ENCODE measurements around the gene AGPS.
"Not testable (repeated sequence)": the region's sequence is repeated elsewhere in the genome, so short reads cannot be mapped to it uniquely, and the experiment has no call there.

Gene AGPS

DNA sequence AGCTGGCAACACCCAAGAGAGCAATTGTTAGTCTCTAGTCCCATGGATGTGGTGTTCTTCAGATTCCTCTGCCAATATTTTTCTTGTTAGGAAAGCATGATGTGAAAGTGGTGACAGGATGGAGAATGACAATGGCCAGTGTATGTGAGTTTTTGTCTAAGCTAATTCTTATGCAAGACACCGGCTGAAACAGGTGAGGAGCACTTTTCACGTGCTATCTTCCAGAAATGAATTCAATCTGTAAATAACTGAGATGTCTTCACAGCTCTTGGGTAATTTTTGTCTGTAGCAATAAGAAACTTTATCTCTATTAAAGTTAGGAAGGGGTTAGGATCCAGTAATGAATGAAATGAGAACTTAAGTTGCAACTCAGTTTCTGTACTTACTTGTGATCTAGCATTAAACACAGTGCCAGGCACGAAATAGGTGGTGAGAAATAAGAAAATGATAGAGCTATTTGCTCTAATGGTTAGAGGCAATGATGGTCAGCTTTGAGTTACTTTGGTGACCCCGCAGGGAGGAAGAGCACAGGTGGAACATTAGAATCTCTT is 676 bp upstream of the AGPS start:
- no peak for DNase-seq

DNA sequence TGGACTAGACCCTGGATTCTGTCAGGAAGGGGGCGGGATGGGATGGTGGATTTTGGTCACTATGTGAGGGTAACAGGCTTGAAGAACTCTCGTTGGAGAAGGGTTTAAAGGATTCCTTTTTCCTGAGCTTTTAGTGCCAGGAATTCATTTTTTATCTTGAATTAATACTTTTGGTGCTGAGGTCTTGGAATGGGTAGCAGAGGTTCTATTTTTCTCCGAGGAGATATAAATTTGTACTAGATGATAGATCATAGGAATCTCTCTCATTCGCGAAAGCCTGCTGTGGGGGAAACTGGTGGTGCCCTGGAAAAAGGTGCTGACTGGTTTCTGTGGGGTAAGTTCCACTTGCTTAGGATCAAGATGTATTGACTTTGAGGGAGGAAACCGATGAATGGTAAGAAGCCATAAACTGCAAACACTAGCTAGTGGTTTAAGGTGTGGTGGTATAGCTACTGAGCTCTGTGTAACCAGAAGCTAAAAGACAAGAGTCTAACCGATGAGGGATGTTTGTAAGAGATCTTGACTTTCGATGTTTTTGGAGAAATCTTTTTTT is 706 bp downstream of the AGPS start:
- no peak for DNase-seq

- no peak for DNase-seq
Observed at GRCh38 chr2:177393824-177394593, 1.4 kb downstream of the AGPS start.

GRCh38 chr2:177394594-177394973 is 2.0 kb downstream of the AGPS start:
- DNase-seq: no peak

DNA sequence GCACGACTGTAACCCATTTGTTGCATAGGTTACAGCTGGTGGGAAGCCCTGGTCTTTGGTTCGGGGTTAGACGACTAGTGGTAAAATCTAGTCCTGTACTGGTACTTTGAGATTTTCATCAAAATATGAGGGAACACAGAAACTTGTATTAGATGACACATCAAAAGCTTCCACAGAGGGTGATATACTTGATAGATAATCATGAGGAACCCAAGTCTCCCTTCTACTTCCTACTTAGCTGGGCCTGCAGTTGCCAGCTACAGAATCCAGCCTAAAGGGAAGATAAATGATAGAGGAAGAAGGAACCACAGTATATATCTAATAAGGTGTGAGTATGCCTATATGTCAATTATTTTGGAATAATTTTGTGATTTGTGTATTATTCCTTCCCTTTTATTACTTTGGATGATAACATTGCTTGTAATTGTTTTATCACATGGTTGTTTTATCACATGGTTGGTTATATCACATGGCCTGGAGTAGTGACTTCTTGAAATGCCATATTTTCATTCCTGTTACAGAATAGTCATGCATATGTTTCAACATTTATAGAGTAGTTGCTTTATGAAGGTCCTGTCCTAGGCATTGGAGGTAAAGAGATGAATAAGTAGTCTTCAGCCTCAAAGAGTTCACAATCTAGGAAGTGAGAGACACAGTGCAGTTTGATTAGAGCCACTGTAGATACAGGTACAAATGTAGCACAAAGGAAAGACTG is 2.9 kb downstream of the AGPS start:
- no peak for DNase-seq

DNA sequence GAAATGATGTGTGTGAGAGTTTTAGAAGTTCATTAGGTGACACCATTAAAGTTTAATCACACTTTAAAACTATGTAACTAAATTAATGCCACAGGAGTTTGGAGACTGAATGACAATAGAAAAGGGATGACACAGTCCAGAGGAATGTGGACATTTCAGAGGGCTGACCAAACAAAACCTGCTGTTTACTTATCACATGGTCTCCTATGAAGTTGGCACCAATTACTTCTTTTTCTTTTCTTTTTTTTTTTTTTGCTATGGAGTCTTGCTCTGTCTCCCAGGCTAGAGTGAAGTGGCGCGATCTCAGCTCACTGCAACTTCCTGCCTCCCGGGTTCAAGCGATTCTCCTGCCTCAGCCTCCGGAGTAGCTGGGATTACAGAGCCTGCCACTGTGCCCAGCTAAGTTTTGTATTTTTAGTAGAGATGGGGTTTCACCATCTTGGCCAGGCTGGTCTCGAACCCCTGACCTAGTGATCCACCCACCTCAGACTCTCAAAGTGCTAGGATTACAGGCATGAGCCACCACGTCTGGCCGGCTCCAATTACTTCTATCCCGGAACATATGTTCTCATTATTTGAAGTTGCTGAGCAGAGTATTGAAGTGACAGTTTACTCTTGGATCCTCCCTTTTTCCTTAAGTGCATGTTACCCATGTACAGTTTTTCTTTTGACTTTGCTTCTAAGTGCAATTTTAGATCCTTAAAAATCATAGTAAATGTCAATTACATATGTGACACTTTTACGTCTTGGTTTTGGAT is 4.3 kb downstream of the AGPS start:
- DNase-seq: peak; percentile 80

DNA sequence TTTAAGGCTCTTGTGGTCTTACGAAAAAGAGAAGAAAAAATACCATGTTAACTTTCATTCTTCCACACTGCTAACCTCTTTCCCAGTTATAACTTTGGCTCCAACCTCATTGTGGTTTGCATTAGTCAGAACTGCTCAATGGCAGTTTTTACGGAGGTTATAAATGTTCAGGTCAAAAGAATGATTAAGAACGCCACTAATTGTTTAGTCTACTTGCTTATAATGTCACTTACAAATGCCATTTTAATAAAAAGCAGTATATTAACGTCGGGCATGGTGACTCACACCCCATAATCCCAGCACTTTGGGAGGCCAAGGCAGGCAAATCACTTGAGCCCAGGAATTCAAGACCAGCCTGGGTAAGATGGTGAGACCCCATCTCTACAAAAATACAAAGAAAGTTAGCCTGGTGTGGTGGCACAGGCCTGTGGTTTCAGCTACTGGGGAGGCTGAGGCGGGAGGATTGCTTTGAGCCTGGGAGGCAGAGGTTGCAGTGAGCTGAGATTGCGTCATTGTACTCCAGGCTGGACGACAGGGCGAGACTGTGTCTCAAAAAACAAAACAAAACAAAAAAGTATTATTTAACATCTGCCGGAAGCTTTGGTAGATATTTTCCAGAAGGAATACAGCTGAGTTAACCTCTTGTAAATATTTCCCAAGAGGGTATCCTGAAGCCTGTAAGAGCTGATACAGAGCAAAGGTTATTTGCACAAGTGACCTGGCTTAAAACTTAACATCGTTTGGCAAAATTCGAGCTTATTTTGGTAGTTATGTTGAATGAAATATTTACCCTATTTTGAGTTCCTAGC is 5.1 kb downstream of the AGPS start:
- peak; percentile 96 for DNase-seq

GRCh38 chr2:177398290-177398683 is 5.7 kb downstream of the AGPS start:
- no peak for DNase-seq

GRCh38 chr2:177398791-177399190 is 6.2 kb downstream of the AGPS start:
- no peak for DNase-seq

DNA sequence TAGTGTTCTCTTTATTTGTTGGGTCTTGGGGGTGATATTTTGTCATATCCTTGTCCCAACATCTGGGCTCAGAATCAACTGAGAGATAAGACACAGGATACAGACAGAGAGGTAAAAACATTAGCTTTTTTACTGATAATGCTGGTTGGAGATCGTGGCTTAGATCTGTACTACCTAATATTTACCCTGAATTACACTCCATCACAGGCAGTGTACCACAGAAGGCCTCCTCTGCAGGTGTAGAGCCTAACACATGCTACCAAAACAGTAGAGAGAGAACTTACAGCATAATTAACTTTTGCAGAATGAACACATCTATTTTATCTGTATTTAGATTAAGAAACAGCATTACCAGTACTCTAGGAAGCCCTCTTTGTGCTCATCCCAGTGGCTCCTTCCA is 6.8 kb downstream of the AGPS start:
- DNase-seq: no peak

DNA sequence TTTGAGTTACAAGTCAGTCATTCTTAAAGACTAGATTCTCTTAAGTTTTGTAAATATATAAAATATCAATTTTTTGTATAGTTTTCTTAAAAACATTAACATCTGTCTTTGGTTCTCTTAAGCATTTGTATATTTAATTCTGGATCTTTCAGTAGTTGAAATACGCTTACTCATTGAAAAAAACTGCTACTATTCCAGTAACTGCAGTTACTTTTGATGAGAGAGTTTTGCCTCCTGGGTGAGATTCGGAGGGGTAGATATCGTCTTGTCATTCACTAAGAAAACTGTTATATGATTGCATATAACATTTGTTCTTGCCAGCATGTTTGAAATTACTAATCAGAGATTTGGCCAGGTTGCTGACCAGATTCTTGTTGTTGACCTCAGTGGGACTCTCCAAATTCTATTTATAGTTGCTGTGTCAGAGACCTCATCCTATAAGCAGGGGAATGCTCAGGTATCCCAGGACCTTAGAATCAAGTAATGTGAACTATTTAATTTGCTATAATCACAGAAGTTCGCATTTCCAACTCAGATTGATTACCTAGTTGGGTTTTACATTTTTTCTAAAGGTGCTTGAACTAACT is 7.9 kb downstream of the AGPS start:
- peak; percentile 15 for DNase-seq

- peak; percentile 13 for DNase-seq
Observed at GRCh38 chr2:177402096-177402495, 9.5 kb downstream of the AGPS start.

GRCh38 chr2:177403838-177404237 is 11.3 kb downstream of the AGPS start:
- no peak for DNase-seq

DNA sequence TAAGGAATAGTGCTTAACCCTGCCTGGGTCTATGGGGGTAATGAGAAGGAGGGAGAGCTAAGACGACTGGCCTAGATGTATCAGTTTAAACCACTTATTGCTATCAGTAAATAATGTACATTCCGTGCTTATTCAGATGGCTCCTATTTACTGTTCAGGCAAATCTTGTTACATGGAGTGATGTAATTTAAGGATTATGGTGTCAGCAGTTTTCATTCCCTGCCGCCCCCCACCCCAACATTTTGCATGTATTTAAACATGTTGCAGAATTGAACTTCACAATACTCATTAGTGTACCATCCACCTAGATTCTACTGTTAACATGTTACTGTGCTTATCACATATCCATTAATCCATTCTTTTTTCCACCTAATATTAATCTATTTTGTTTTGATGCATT is 11.7 kb downstream of the AGPS start:
- no peak for DNase-seq

GRCh38 chr2:177405029-177405692 is 12.6 kb downstream of the AGPS start:
- no peak for DNase-seq

DNA sequence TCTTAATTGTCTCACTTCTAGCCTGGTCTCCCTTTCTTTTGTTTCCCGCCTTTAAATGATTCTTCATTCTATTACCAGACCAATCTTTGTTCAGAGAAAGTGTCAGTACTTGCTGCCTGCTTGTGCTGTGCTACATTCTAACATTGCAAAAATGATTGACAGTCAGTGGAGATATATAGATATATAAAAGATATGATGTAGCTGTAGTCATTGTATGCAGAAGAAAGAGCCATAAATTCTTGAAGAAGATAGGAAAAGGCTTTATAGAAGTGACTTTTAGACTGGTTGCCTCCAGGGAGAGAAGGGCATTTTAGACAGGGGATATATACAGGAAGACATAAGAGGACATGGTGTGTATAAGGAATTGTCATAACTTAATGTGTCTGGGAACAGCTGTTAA is 13.6 kb downstream of the AGPS start:
- no peak for DNase-seq

- DNase-seq: no peak
Observed at GRCh38 chr2:177407031-177407430, 14.5 kb downstream of the AGPS start.

DNA sequence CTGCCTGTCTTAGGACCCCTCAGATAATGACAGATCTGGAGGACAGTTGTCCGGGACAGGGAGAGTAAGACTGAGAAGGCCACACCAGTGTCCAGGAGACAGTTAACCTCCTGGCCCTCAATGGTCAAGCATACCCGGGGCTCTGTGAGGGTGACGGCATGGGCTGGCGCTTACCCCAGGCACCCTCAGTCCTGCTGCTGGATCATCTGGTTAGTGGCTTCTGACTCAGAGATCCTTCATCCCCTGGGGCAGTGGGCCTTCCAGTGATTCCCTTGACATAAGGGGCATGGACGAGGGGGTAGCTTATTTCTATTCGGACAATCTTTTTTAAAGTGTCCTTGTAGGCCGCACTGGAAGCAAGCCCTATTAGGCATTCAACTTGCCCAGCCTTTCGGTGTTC is 18.1 kb downstream of the AGPS start:
- not testable (repeated sequence) for DNase-seq

GRCh38 chr2:177413703-177414102 is 21.1 kb downstream of the AGPS start:
- DNase-seq: no peak

GRCh38 chr2:177419274-177419673 is 26.7 kb downstream of the AGPS start:
- peak; percentile 71 for DNase-seq

GRCh38 chr2:177422271-177422670 is 29.7 kb downstream of the AGPS start:
- peak; percentile 30 for DNase-seq

Measured in fibroblast of skin of right biceps (primary cell).